Ishikawa (cell line): Measurements from ENCODE around the gene DEPDC5.

Experiments used
- CEBPB ChIP-seq: IDR thresholded peaks from 2 replicates; pipeline ENCODE4 v1.6.1; 2012
- CREB1 ChIP-seq: IDR thresholded peaks from 2 replicates; pipeline ENCODE4 v1.6.1; 2012; ENCODE audit warnings: low read depth
- EGR1 ChIP-seq: IDR thresholded peaks from 2 replicates; pipeline ENCODE4 v1.6.1; 2012
- EP300 ChIP-seq: IDR thresholded peaks from 2 replicates; pipeline ENCODE4 v1.6.1; 2012; ENCODE audit warnings: borderline replicate concordance
- FOXM1 ChIP-seq: IDR thresholded peaks from 2 replicates; pipeline ENCODE4 v1.6.1; 2012; ENCODE audit warnings: low read depth, borderline replicate concordance
- MAX ChIP-seq: IDR thresholded peaks from 2 replicates; pipeline ENCODE4 v1.6.1; 2012
- NFIC ChIP-seq: IDR thresholded peaks from 2 replicates; pipeline ENCODE4 v1.6.1; 2012
- RAD21 ChIP-seq: IDR thresholded peaks from 2 replicates; pipeline ENCODE4 v1.6.1; 2012; ENCODE audit warnings: low read depth
- REST ChIP-seq: IDR thresholded peaks from 2 replicates; pipeline ENCODE4 v1.6.1; 2012; ENCODE audit warnings: low read depth, mild to moderate bottlenecking
- TAF1 ChIP-seq: IDR thresholded peaks from 2 replicates; pipeline ENCODE4 v1.6.1; 2012; ENCODE audit warnings: low read depth, mild to moderate bottlenecking
- TEAD4 ChIP-seq: IDR thresholded peaks from 2 replicates; pipeline ENCODE4 v1.6.1; 2012
- YY1 ChIP-seq: IDR thresholded peaks from 2 replicates; pipeline ENCODE4 v1.6.1; 2012; ENCODE audit warnings: low read depth
- ZBTB7A ChIP-seq: IDR thresholded peaks from 2 replicates; pipeline ENCODE4 v1.6.1; 2012; ENCODE audit warnings: low read depth
- TF ChIP-seq, protein P1 (sequence below): IDR thresholded peaks from 2 replicates; pipeline ENCODE4 v1.6.1; 2012

- TF ChIP-seq REST (no peak), YY1 (no peak), MAX (no peak), EGR1 (no peak), CREB1 (no peak), NFIC (no peak), FOXM1 (no peak), EP300 (no peak), ZBTB7A (no peak), TAF1 (no peak), CEBPB (no peak), TEAD4 (no peak), RAD21 (no peak)
- TF ChIP-seq, protein P1, sequence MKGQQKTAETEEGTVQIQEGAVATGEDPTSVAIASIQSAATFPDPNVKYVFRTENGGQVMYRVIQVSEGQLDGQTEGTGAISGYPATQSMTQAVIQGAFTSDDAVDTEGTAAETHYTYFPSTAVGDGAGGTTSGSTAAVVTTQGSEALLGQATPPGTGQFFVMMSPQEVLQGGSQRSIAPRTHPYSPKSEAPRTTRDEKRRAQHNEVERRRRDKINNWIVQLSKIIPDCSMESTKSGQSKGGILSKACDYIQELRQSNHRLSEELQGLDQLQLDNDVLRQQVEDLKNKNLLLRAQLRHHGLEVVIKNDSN = no peak
Measured at GRCh38 chr22:31940506-31940905, 186.7 kb downstream of the DEPDC5 start.
